Endothelial cell of umbilical vein (primary cell): ENCODE measurements around the gene SYMPK. TPM values are rescaled to one million over a fixed set of nuclear protein-coding genes. Genes with fewer than 3 reads are reported as not detected.

ENCODE experiments used
- BruUV-seq: library from RNA; stranded (reverse); fragments of 400-500 nt; replicated peaks from 2 replicates; lab custom pipeline; 2021; lab: Mats Ljungman, UMichigan
- CTCF ChIA-PET: fragments of 300-600, 350-600 bp; sonication (Branson Sonifier 250); formaldehyde crosslinking; loops from one replicate; lab custom pipeline; 2021; ENCODE audit warnings: antibody characterized with exemption, inconsistent platforms; lab: Charles Lee
- POLR2A ChIA-PET: fragments of 300-600, 350-600 bp; sonication (Branson Sonifier 250); formaldehyde crosslinking; loops from one replicate; lab custom pipeline; 2021; ENCODE audit warnings: antibody characterized with exemption, inconsistent platforms; lab: Charles Lee
- DNase-seq: peaks from one replicate; pipeline ENCODE4 v3.0.0-alpha.2; 2011; ENCODE audit warnings: low read depth, low spot score
- FAIRE-seq: peaks from 2 replicates; lab custom pipeline; 2011; peaks lifted over from hg19 to GRCh38; lab: Jason Lieb, UNC
- H2AFZ ChIP-seq: 2 replicates; pipeline ENCODE4 v1.6.0; 2012; ENCODE audit warnings: low read depth, low read length, control low read depth, inconsistent platforms
- H3K27ac ChIP-seq: 2 replicates; pipeline ENCODE4 v1.5.1; 2011; ENCODE audit warnings: low read depth, mild to moderate bottlenecking, control low read depth, low read length, moderate library complexity; ENCODE audit not compliant: insufficient read depth
- H3K27me3 ChIP-seq, 2 experiments: 2 replicates each; pipeline versions ENCODE4 v1.6.0 to v1.6.1; 2011; ENCODE audit warnings: low read length in 2 of 2, mixed read lengths in 1 of 2; ENCODE audit not compliant: control insufficient read depth in 2 of 2, insufficient read depth in 2 of 2
- H3K36me3 ChIP-seq, 2 experiments: 2 replicates in 1 of 2; 3 replicates in 1 of 2; pipeline ENCODE4 v1.5.1; 2011; ENCODE audit warnings: low read length in 2 of 2, mild to moderate bottlenecking in 1 of 2, moderate library complexity in 1 of 2; ENCODE audit not compliant: control insufficient read depth in 2 of 2, insufficient read depth in 2 of 2; ENCODE audit errors: extremely low read depth in 1 of 2
- H3K4me1 ChIP-seq: 3 replicates; pipeline ENCODE4 v1.5.1; 2011; ENCODE audit warnings: mild to moderate bottlenecking, low read length; ENCODE audit not compliant: control insufficient read depth, insufficient read depth; ENCODE audit errors: extremely low read depth
- H3K4me2 ChIP-seq: 2 replicates; pipeline ENCODE4 v1.6.1; 2011; ENCODE audit warnings: low read length, control low read depth, mixed read lengths; ENCODE audit not compliant: insufficient read depth
- H3K4me3 ChIP-seq, 3 experiments: fragments of 200-600 bp in 1 of 3; sonication (generic), shearing (Covaris generic) in 1 of 3; replicated peaks in 1 of 3; 2 replicates each; pipeline ENCODE4 v1.5.1; 2011 to 2016; ENCODE audit warnings: control low read depth in 3 of 3, low read length in 3 of 3, mild to moderate bottlenecking in 2 of 3, inconsistent platforms in 1 of 3, low read depth in 1 of 3, moderate library complexity in 1 of 3; ENCODE audit not compliant: insufficient read depth in 1 of 3
- H3K79me2 ChIP-seq: 2 replicates; pipeline ENCODE4 v1.6.0; 2012; ENCODE audit warnings: low read length, inconsistent platforms; ENCODE audit not compliant: control insufficient read depth, insufficient read depth
- H3K9ac ChIP-seq: replicated peaks from 2 replicates; pipeline ENCODE3; 2011; ENCODE audit warnings: low read length, control low read depth; ENCODE audit not compliant: insufficient read depth; ENCODE audit errors: extremely low read depth
- H3K9me1 ChIP-seq: replicated peaks from 3 replicates; pipeline ENCODE4 v1.6.0; 2011; ENCODE audit warnings: mild to moderate bottlenecking, low read length; ENCODE audit not compliant: control insufficient read depth, insufficient read depth; ENCODE audit errors: extremely low read depth
- H3K9me3 ChIP-seq: replicated peaks from 2 replicates; pipeline ENCODE4 v1.5.1; 2012; ENCODE audit warnings: low read length, inconsistent platforms; ENCODE audit not compliant: control insufficient read depth, insufficient read depth
- H4K20me1 ChIP-seq: replicated peaks from 2 replicates; pipeline ENCODE3; 2011; ENCODE audit warnings: mild to moderate bottlenecking, low read length; ENCODE audit not compliant: control insufficient read depth, insufficient read depth; ENCODE audit errors: extremely low read depth
- EZH2 ChIP-seq: IDR thresholded peaks from 2 replicates; pipeline ENCODE4 v1.6.1; 2012; ENCODE audit warnings: borderline replicate concordance, low read depth, mild to moderate bottlenecking, moderate library complexity, low read length, inconsistent platforms; ENCODE audit not compliant: severe bottlenecking
- POLR2AphosphoS5 ChIP-seq: IDR thresholded peaks from 2 replicates; pipeline ENCODE4 v1.6.1; 2012; ENCODE audit warnings: low read depth, mild to moderate bottlenecking, control low read depth, low read length, moderate library complexity; ENCODE audit not compliant: insufficient read depth
- dilution Hi-C: fragments of 300-500 bp; cut with MboI; formaldehyde crosslinking; loops from one replicate; pipeline ENCODE4 v1.15.0; 2019; ENCODE audit warnings: low sequenced_read_pairs; ENCODE audit not compliant: extremely low pct_ligation_motif_present
- intact Hi-C: fragments of 100-400 bp; cut with micrococcal nuclease; formaldehyde crosslinking; loops from one replicate; pipeline ENCODE4 v1.10.0; 2022
- polyA plus RNA-seq, 4 experiments: library from polyadenylated mRNA; depleted of rRNA in 3 of 4; stranded (reverse) in 3 of 4; unstranded in 1 of 4; fragments of >200 nt; gene quantifications; 2 replicates each; pipeline versions ENCODE4 v1.2.1 to v1.2.3, GENCODE V29; 2011 to 2012; ENCODE audit warnings: missing spikeins in 1 of 4
- total RNA-seq: library from RNA; stranded (reverse); gene quantifications from 2 replicates; pipeline ENCODE4 v1.2.3, GENCODE V29; 2021
- TF ChIP-seq, protein P1 (sequence below), 2 donors: IDR thresholded peaks; 1 replicate in 1 of 2; 2 replicates in 1 of 2; pipeline ENCODE4 v1.5.1; 2011; ENCODE audit warnings: low read length in 2 of 2, mild to moderate bottlenecking in 2 of 2, moderate library complexity in 2 of 2, control low read depth in 1 of 2, inconsistent platforms in 1 of 2, low read depth in 1 of 2; ENCODE audit not compliant: insufficient read depth in 1 of 2; ENCODE audit errors: extremely low read depth in 1 of 2

SYMPK gene
- total and polyA plus RNA-seq, 2 donors (not counting 3 experiments of a cell fraction or from before 2014, with no cell fraction given): 89.8 to 95.7 TPM

DNA sequence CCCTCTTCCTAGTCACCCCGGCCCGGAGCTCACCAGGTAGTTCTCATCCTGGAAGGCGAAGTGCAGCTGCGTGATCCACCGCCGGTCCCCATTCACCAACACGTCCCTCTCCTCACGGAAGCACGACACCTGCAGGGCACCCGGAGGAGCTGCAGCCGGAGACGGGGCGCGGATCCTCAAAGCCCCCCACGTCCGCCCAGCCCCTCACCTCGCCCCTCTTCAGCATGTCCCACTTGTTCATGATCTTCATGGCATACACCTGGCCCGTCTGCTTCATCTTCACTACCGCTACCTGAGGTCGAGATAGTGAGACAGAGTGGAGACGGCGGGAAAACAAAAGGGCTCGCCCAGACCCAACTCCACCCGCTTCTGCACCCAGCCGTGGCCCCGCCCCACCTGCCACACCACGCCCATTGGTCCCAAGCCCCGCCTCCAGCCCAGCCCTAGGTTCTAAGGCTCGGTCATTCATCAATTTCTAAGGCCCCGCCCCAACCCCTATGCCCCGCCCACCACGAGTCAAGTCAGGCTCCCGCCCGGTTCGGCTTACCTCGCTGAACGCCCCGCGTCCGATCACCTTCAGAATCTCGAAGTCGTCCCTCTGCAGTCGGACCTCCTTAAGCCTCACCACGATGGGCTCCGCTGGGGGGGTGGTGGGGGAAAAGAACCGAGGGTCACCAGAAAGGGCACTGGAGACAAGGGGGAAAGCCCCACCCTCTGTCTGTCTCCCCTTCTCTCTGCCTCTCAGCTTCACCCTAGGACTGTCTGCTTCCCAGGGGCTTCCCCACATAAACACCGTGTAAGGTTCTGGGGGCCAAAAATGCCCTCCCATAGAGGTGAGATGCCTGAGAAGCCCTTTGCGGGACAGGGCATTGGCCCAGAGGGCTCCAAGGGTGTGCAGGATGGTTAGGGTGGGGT is 83.5 kb downstream of the SYMPK start:
- CTCF ChIA-PET: interaction anchor here (0.6 to 5.0 kb wide), 7 partner anchors 9 to 87 kb away, joined by 4 to 66 read pairs (median 6); partner anchors contain the start of genes DMWD, QPCTL, SIX5 and SNRPD2
- H3K27me3 ChIP-seq: no peaks in the 10 kb centered on the region
- H4K20me1 ChIP-seq: no peaks in the 10 kb centered on the region
- peaks cover 3 to 15% of the 10 kb centered on the region in 2 experiments for H3K36me3 ChIP-seq
- H3K9me1 ChIP-seq: no peaks in the 10 kb centered on the region
- intact Hi-C loops (loop anchor here (1.0 kb wide), 1 partner anchor 9 kb away; no protein-coding TSS in a partner anchor), dilution Hi-C loops (no loop called here)
- TF ChIP-seq POLR2AphosphoS5 (no peak), EZH2 (no peak)
- TF ChIP-seq, protein P1, sequence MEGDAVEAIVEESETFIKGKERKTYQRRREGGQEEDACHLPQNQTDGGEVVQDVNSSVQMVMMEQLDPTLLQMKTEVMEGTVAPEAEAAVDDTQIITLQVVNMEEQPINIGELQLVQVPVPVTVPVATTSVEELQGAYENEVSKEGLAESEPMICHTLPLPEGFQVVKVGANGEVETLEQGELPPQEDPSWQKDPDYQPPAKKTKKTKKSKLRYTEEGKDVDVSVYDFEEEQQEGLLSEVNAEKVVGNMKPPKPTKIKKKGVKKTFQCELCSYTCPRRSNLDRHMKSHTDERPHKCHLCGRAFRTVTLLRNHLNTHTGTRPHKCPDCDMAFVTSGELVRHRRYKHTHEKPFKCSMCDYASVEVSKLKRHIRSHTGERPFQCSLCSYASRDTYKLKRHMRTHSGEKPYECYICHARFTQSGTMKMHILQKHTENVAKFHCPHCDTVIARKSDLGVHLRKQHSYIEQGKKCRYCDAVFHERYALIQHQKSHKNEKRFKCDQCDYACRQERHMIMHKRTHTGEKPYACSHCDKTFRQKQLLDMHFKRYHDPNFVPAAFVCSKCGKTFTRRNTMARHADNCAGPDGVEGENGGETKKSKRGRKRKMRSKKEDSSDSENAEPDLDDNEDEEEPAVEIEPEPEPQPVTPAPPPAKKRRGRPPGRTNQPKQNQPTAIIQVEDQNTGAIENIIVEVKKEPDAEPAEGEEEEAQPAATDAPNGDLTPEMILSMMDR (IDR thresholded peaks at IDR 0.05; ENCODE audit: extremely low read depth in 1 of 2, insufficient read depth in 1 of 2, low read depth in 1 of 2, low read length in 2 of 2): peak; percentile 51 to 67
- no peaks in the 10 kb centered on the region for H3K79me2 ChIP-seq
- H3K4me1 ChIP-seq: peaks cover 5% of the 10 kb centered on the region
- no peak overlapping the region for H3K27ac ChIP-seq
- no TSS peak for BruUV-seq
- H3K4me2 ChIP-seq: no peak overlapping the region
- POLR2A ChIA-PET: interaction anchor here (1.0 kb wide), 1 partner anchor 10 kb away, joined by 5 read pairs; the partner anchor contains the start of gene SIX5
- H3K4me3 ChIP-seq: no peak overlapping the region
- H3K9ac ChIP-seq: no peak overlapping the region
- no peak overlapping the region for H2AFZ ChIP-seq
- DNase-seq: peak; percentile 84
- no peaks in the 10 kb centered on the region for H3K9me3 ChIP-seq
- peak; percentile 69 for FAIRE-seq
